ENCODE measurements around the gene NUP58.

Gene NUP58

DNA sequence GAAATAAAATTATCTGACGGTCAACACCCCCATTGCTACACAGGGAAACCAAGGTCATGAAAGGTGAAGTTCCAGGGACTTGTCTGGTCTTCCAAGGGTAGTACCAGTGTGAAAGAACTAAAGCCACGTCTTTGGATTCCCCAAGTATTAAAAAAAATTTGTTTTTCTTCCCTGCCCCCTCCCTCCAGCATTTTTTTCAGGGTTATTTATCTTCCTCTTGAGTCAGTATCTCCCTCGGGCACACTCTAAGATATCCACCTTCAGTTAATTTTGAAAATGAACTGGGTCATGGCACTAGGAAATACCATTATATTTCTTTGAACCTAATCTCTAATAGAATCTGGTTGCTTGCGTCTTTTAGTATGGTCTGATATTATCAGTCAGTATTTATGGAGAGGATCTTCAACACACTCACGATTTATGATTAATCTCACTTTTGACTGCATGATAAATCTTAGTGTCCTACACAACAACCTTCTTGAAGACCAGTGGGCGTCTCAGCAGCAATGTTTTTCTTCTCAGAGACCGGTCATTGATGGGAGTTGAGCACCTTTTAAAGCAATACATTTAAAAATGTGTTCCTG lies 79.4 kb downstream of the NUP58 start:
- TF ChIP-seq, protein P1, sequence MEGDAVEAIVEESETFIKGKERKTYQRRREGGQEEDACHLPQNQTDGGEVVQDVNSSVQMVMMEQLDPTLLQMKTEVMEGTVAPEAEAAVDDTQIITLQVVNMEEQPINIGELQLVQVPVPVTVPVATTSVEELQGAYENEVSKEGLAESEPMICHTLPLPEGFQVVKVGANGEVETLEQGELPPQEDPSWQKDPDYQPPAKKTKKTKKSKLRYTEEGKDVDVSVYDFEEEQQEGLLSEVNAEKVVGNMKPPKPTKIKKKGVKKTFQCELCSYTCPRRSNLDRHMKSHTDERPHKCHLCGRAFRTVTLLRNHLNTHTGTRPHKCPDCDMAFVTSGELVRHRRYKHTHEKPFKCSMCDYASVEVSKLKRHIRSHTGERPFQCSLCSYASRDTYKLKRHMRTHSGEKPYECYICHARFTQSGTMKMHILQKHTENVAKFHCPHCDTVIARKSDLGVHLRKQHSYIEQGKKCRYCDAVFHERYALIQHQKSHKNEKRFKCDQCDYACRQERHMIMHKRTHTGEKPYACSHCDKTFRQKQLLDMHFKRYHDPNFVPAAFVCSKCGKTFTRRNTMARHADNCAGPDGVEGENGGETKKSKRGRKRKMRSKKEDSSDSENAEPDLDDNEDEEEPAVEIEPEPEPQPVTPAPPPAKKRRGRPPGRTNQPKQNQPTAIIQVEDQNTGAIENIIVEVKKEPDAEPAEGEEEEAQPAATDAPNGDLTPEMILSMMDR (IDR thresholded peaks at IDR 0.05; ENCODE audit: low read length, missing control alignments): no peak
- no peak for DNase-seq (ENCODE audit: low read depth)
- no peak overlapping the region for H3K4me3 ChIP-seq (replicated peaks; ENCODE audit: low read depth, low read length)

DNA sequence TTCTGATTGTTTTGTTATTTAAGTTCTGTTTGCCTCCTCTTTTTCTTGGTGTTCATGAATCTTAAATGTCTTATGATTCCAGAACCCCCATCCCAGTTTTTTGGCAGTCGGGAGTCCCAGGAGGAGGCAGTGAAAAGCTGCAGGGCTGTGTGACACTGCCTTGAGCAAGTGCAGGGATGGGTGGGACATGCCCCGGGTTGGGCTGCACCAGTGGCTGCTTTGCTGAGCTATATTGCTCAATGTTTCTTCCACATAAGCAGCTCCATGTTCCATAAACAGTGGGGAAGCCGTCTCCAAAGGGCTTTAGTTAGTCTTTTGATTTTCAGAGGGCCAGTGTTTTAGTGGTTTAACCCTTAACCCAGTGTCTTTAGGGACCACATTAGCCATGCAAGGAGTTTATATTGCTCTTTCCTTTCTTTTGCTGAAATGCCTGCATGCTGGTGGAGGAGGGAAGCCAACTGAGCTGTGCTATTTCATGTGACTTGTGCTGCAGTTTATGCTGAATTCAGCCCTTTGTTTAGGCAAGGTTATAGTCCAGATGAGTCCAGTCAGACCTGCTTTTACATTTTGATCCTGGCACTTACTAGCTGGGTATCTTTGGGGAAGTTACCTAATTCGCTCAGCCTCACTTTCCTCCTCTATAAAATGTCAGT lies 83.5 kb downstream of the NUP58 start:
- no peak overlapping the region for H3K4me3 ChIP-seq (replicated peaks; ENCODE audit: low read depth, low read length)
- TF ChIP-seq, protein P1 (IDR thresholded peaks at IDR 0.05; ENCODE audit: low read length, missing control alignments): no peak
- DNase-seq (ENCODE audit: low read depth): no peak

- DNase-seq (ENCODE audit: low read depth): no peak
- H3K4me3 ChIP-seq (replicated peaks; ENCODE audit: low read depth, low read length): no peak overlapping the region
- TF ChIP-seq, protein P1 (IDR thresholded peaks at IDR 0.05; ENCODE audit: low read length, missing control alignments): no peak
Measured at GRCh38 chr13:25391932-25392331, 90.5 kb downstream of the NUP58 start.

Data from fibroblast of pulmonary artery (primary cell).